Measurements from ENCODE around the gene OR1L8.

DNA sequence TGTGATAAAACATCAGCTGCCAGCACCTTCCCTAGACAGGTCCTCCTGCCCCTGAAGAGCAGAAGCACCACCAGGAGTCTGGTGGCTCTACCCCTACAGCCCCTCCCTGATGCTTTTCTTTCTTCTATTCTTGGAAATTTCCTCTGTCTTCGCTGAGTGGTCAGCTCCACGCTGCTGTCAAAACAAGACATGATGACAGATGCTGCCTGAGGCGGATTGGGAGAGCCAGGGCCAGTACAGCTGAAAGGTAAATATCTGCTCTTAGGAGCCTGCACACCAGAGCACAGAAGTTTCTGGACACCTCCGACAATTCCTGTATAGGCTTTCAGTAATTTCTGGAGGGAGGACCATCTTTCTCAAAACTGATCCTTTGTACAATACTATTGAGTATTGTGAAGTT is 26.6 kb upstream of the OR1L8 start:
- TF ChIP-seq, protein P1, sequence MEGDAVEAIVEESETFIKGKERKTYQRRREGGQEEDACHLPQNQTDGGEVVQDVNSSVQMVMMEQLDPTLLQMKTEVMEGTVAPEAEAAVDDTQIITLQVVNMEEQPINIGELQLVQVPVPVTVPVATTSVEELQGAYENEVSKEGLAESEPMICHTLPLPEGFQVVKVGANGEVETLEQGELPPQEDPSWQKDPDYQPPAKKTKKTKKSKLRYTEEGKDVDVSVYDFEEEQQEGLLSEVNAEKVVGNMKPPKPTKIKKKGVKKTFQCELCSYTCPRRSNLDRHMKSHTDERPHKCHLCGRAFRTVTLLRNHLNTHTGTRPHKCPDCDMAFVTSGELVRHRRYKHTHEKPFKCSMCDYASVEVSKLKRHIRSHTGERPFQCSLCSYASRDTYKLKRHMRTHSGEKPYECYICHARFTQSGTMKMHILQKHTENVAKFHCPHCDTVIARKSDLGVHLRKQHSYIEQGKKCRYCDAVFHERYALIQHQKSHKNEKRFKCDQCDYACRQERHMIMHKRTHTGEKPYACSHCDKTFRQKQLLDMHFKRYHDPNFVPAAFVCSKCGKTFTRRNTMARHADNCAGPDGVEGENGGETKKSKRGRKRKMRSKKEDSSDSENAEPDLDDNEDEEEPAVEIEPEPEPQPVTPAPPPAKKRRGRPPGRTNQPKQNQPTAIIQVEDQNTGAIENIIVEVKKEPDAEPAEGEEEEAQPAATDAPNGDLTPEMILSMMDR (IDR thresholded peaks at IDR 0.05) = no peak
- TF ChIP-seq POLR2AphosphoS5 (IDR thresholded peaks at IDR 0.05; ENCODE audit: low read depth, low read length) (no peak), TCF7L2 (IDR thresholded peaks at IDR 0.05; ENCODE audit: low read depth, low read length) (no peak), SIN3A (IDR thresholded peaks at IDR 0.05; ENCODE audit: borderline replicate concordance, insufficient read depth, low read depth, low read length) (no peak)
- TF ChIP-seq, protein P2, sequence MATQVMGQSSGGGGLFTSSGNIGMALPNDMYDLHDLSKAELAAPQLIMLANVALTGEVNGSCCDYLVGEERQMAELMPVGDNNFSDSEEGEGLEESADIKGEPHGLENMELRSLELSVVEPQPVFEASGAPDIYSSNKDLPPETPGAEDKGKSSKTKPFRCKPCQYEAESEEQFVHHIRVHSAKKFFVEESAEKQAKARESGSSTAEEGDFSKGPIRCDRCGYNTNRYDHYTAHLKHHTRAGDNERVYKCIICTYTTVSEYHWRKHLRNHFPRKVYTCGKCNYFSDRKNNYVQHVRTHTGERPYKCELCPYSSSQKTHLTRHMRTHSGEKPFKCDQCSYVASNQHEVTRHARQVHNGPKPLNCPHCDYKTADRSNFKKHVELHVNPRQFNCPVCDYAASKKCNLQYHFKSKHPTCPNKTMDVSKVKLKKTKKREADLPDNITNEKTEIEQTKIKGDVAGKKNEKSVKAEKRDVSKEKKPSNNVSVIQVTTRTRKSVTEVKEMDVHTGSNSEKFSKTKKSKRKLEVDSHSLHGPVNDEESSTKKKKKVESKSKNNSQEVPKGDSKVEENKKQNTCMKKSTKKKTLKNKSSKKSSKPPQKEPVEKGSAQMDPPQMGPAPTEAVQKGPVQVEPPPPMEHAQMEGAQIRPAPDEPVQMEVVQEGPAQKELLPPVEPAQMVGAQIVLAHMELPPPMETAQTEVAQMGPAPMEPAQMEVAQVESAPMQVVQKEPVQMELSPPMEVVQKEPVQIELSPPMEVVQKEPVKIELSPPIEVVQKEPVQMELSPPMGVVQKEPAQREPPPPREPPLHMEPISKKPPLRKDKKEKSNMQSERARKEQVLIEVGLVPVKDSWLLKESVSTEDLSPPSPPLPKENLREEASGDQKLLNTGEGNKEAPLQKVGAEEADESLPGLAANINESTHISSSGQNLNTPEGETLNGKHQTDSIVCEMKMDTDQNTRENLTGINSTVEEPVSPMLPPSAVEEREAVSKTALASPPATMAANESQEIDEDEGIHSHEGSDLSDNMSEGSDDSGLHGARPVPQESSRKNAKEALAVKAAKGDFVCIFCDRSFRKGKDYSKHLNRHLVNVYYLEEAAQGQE (IDR thresholded peaks at IDR 0.05; ENCODE audit: insufficient read depth in 1 of 2, low read depth in 2 of 2, low read length in 1 of 2) = no peak

Data from Panc1 (cell line).